Activated B cell treated with CpG ODN at 0.5 μM for 24 hours (primary cell): Measurements from ENCODE around the gene LIMK2. TPM values are rescaled to one million over a fixed set of nuclear protein-coding genes. Genes with fewer than 3 reads are reported as not detected.

Source experiments
- ATAC-seq: fragments of 200-7000 bp; cut with Tn5 transposase; one replicate; pipeline ENCODE4 v1.10.0; 2021; ENCODE audit warnings: low read depth, mild to moderate bottlenecking, moderate library complexity
- CTCF ChIA-PET: fragments of 350-600 bp; sonication (Branson Sonifier 250); formaldehyde crosslinking; loops from one replicate; lab custom pipeline; 2021; ENCODE audit warnings: antibody characterized with exemption; lab: Charles Lee
- POLR2A ChIA-PET: fragments of 350-600 bp; sonication (Branson Sonifier 250); formaldehyde crosslinking; loops from one replicate; lab custom pipeline; 2021; ENCODE audit warnings: antibody characterized with exemption; lab: Charles Lee
- DNase-seq: peaks from one replicate; pipeline ENCODE4 v3.0.0; 2022
- H3K27ac Mint-ChIP-seq: one replicate; pipeline ENCODE4 v1.8.0; 2020; ENCODE audit warnings: mixed read lengths
- H3K27me3 Mint-ChIP-seq: one replicate; pipeline ENCODE4 v1.8.0; 2021; ENCODE audit warnings: mixed read lengths
- H3K36me3 Mint-ChIP-seq: one replicate; pipeline ENCODE4 v1.8.0; 2021; ENCODE audit warnings: low read depth, mixed read lengths
- H3K4me1 Mint-ChIP-seq: one replicate; pipeline ENCODE4 v1.8.0; 2021; ENCODE audit warnings: mixed read lengths
- H3K4me3 Mint-ChIP-seq: one replicate; pipeline ENCODE4 v1.8.0; 2020; ENCODE audit warnings: mild to moderate bottlenecking, mixed read lengths
- H3K9me3 Mint-ChIP-seq: one replicate; pipeline ENCODE4 v1.8.0; 2020; ENCODE audit warnings: mixed read lengths
- CTCF ChIP-seq: fragments of 200-600 bp; IDR thresholded peaks from one replicate; pipeline ENCODE4 v1.8.0; 2022; ENCODE audit warnings: antibody characterized with exemption, mild to moderate bottlenecking
- intact Hi-C: fragments of 100-400 bp; cut with micrococcal nuclease; formaldehyde crosslinking; loops from one replicate; pipeline ENCODE4 v1.15.1; 2024
- total RNA-seq: library from RNA; stranded (reverse); gene quantifications from 2 replicates; pipeline ENCODE4 v1.2.3, GENCODE V29; 2022

LIMK2 gene
- total RNA-seq, 1 donor from 2014 or later = 17.7 TPM

GRCh38 chr22:31262312-31263133, 50.4 kb downstream of the LIMK2 start:
- POLR2A ChIA-PET = no interaction called here
- intact Hi-C loops = no loop called here

GRCh38 chr22:31263896-31264640, 52.0 kb downstream of the LIMK2 start:
- TF ChIP-seq CTCF = no peak
- H3K36me3 Mint-ChIP-seq = peaks cover 67% of the 10 kb centered on the region
- no peaks in the 10 kb centered on the region for H3K9me3 Mint-ChIP-seq
- no peak for DNase-seq
- no peak overlapping the region for H3K27ac Mint-ChIP-seq
- H3K27me3 Mint-ChIP-seq = no peaks in the 10 kb centered on the region
- POLR2A ChIA-PET = no interaction called here
- intact Hi-C loops = no loop called here
- no peak for ATAC-seq
- no peak overlapping the region for H3K4me3 Mint-ChIP-seq
- CTCF ChIA-PET = no interaction called here
- H3K4me1 Mint-ChIP-seq = no peaks in the 10 kb centered on the region

More at GRCh38 chr22:31262312-31263133, 50.4 kb downstream of the LIMK2 start:
- H3K9me3 Mint-ChIP-seq = no peaks in the 10 kb centered on the region
- peaks cover 62% of the 10 kb centered on the region for H3K36me3 Mint-ChIP-seq
- no peak overlapping the region for H3K27ac Mint-ChIP-seq
- DNase-seq (no peak), ATAC-seq (no peak)
- H3K27me3 Mint-ChIP-seq = no peaks in the 10 kb centered on the region
- CTCF ChIA-PET = interaction anchor here (1.2 kb wide), 1 partner anchor 10 kb away, joined by 3 read pairs; no protein-coding TSS in a partner anchor
- no peaks in the 10 kb centered on the region for H3K4me1 Mint-ChIP-seq
- TF ChIP-seq CTCF = no peak
- no peak overlapping the region for H3K4me3 Mint-ChIP-seq

- intact Hi-C loops = no loop called here
- no peak for TF ChIP-seq CTCF
- Mint-ChIP-seq H3K36me3 (peaks cover 44% of the 10 kb centered on the region), H3K27me3 (no peaks in the 10 kb centered on the region), H3K9me3 (no peaks in the 10 kb centered on the region), H3K27ac (no peak overlapping the region), H3K4me1 (no peaks in the 10 kb centered on the region), H3K4me3 (no peak overlapping the region)
- ATAC-seq = no peak
- DNase-seq = no peak
- CTCF ChIA-PET = no interaction called here
- POLR2A ChIA-PET = no interaction called here
Observed at GRCh38 chr22:31268281-31268680, 56.2 kb downstream of the LIMK2 start.

- no peak for ATAC-seq
- Mint-ChIP-seq H3K4me1 (no peaks in the 10 kb centered on the region), H3K27me3 (no peaks in the 10 kb centered on the region), H3K9me3 (no peaks in the 10 kb centered on the region), H3K27ac (peak overlapping the region; percentile 13), H3K36me3 (peaks cover 46% of the 10 kb centered on the region), H3K4me3 (no peak overlapping the region)
- CTCF ChIA-PET = interaction anchor here (0.5 to 5.1 kb wide), 4 partner anchors 10 to 225 kb away, joined by 3 to 53 read pairs (median 24); partner anchors contain the start of gene LIMK2
- no peak for DNase-seq
- TF ChIP-seq CTCF = no peak
- POLR2A ChIA-PET = interaction anchor here (2.7 kb wide), 1 partner anchor 20 kb away, joined by 9 read pairs; no protein-coding TSS in a partner anchor
- intact Hi-C loops = loop anchor here (5.0 kb wide), 1 partner anchor 42 kb away; no protein-coding TSS in a partner anchor
Observed at GRCh38 chr22:31269892-31270579, 57.9 kb downstream of the LIMK2 start.
